ENCODE results near the gene PCDH19. TPM values are rescaled to one million over a fixed set of nuclear protein-coding genes. Genes with fewer than 3 reads are reported as not detected.

PCDH19 gene
- total and polyA plus RNA-seq, 2 donors = 0.46 to 0.76 TPM

Other genes starting within 250 kb of the PCDH19 start
- gene TNMD, start 174.7 kb upstream of the PCDH19 start, total RNA-seq = 0.57 TPM
- gene TNMD, start 174.7 kb upstream of the PCDH19 start, polyA plus RNA-seq = 1.1 TPM
- 14.0 TPM for gene TSPAN6, start 226.5 kb upstream of the PCDH19 start, total RNA-seq
- 15.6 TPM for gene TSPAN6, start 226.5 kb upstream of the PCDH19 start, polyA plus RNA-seq
- 1.6 TPM for gene SRPX2, start 233.9 kb upstream of the PCDH19 start, total RNA-seq
- gene SRPX2, start 233.9 kb upstream of the PCDH19 start, polyA plus RNA-seq = 2.2 TPM